ENCODE data around the gene ECM1.

The ECM1 gene

GRCh38 chr1:150559656-150560010 is 51.7 kb downstream of the ECM1 start:
- ChIA-PET POLR2A (interaction anchor here (11.7 kb wide), 1 partner anchor 18 kb away, joined by 260 read pairs; the partner anchor contains the start of gene MCL1), CTCF (interaction anchor here (0.6 to 4.0 kb wide), 19 partner anchors 7 to 446 kb away, joined by 3 to 19 read pairs (median 4); partner anchors contain the start of genes ADAMTSL4, ENSA and FALEC)
- TF ChIP-seq FOXK2 (IDR thresholded peaks at IDR 0.05): no peak
- no peak for TF ChIP-seq SUZ12 (IDR thresholded peaks at IDR 0.05)
- no peak for TF ChIP-seq FOXM1 (IDR thresholded peaks at IDR 0.05; ENCODE audit: borderline replicate concordance)
- TF ChIP-seq SP1 (IDR thresholded peaks at IDR 0.05): no peak
- no peak for TF ChIP-seq NFRKB (IDR thresholded peaks at IDR 0.05)
- TF ChIP-seq TARDBP (IDR thresholded peaks at IDR 0.05): no peak
- DNase-seq (ENCODE audit: extremely low spot score): no peak

- DNase-seq (ENCODE audit: extremely low spot score): peak; percentile 87
- TF ChIP-seq TARDBP (IDR thresholded peaks at IDR 0.05): no peak
- TF ChIP-seq LEF1 (IDR thresholded peaks at IDR 0.05; ENCODE audit: borderline replicate concordance): no peak
- TF ChIP-seq CTBP1 (IDR thresholded peaks at IDR 0.05; ENCODE audit: borderline replicate concordance): no peak
- no peak for TF ChIP-seq ELF4 (IDR thresholded peaks at IDR 0.05)
- TF ChIP-seq SUZ12 (IDR thresholded peaks at IDR 0.05): no peak
- no peak for TF ChIP-seq BHLHE40 (IDR thresholded peaks at IDR 0.05; ENCODE audit: borderline replicate concordance)
- no peak for TF ChIP-seq ZNF384 (IDR thresholded peaks at IDR 0.05)
- TF ChIP-seq PKNOX1 (IDR thresholded peaks at IDR 0.05): no peak
- no peak for TF ChIP-seq FOXK2 (IDR thresholded peaks at IDR 0.05)
- TF ChIP-seq FOXA1 (IDR thresholded peaks at IDR 0.05): no peak
- TF ChIP-seq L3MBTL2 (conservative IDR thresholded peaks at IDR 0.05): no peak; the same call in 1 of the 2 replicates
- no peak for TF ChIP-seq SP1 (IDR thresholded peaks at IDR 0.05)
- ChIA-PET CTCF (interaction anchor here (0.6 to 4.0 kb wide), 25 partner anchors 8 to 445 kb away, joined by 3 to 19 read pairs (median 4); partner anchors contain the start of genes ADAMTSL4, ENSA and FALEC), POLR2A (interaction anchor here (3.7 to 11.7 kb wide), 2 partner anchors 18 to 69 kb away, joined by 32 to 260 read pairs; partner anchors contain the start of genes ENSA and MCL1)
Observed at GRCh38 chr1:150560011-150560438, 52.1 kb downstream of the ECM1 start.

- TF ChIP-seq CTBP1 (IDR thresholded peaks at IDR 0.05; ENCODE audit: borderline replicate concordance) (no peak), FOXM1 (IDR thresholded peaks at IDR 0.05; ENCODE audit: borderline replicate concordance) (no peak), L3MBTL2 (conservative IDR thresholded peaks at IDR 0.05) (no peak), NFRKB (IDR thresholded peaks at IDR 0.05) (no peak), FOXK2 (IDR thresholded peaks at IDR 0.05) (no peak)
- CTCF ChIA-PET: interaction anchor here (0.6 to 4.0 kb wide), 35 partner anchors 8 to 1422 kb away, joined by 3 to 19 read pairs (median 4); partner anchors contain the start of genes ADAMTSL4, ENSA, FALEC and MCL1
- peak; percentile 90 for DNase-seq (ENCODE audit: extremely low spot score)
- POLR2A ChIA-PET: interaction anchor here (0.6 to 11.7 kb wide), 6 partner anchors 10 to 196 kb away, joined by 3 to 260 read pairs (median 8); partner anchors contain the start of genes ENSA, GOLPH3L, MCL1 and RPRD2
Observed at GRCh38 chr1:150560576-150561253, 52.8 kb downstream of the ECM1 start.

GRCh38 chr1:150561254-150561973 is 53.5 kb downstream of the ECM1 start:
- DNase-seq (ENCODE audit: extremely low spot score): peak; percentile 90
- no peak for TF ChIP-seq FOXM1 (IDR thresholded peaks at IDR 0.05; ENCODE audit: borderline replicate concordance)
- peak; percentile 76 for TF ChIP-seq CTBP1 (IDR thresholded peaks at IDR 0.05; ENCODE audit: borderline replicate concordance)
- no peak for TF ChIP-seq PKNOX1 (IDR thresholded peaks at IDR 0.05)
- TF ChIP-seq HDGF (IDR thresholded peaks at IDR 0.05; ENCODE audit: borderline replicate concordance): 0 out of 2 replicates have a peak, but pooled peaks have one; percentile 79
- POLR2A ChIA-PET: interaction anchor here (0.5 to 11.7 kb wide), 14 partner anchors 9 to 413 kb away, joined by 3 to 260 read pairs (median 3); partner anchors contain the start of genes ENSA, FALEC, GOLPH3L and MCL1
- CTCF ChIA-PET: interaction anchor here (0.6 to 4.0 kb wide), 30 partner anchors 9 to 779 kb away, joined by 3 to 19 read pairs (median 4); partner anchors contain the start of genes ADAMTSL4, FALEC, MCL1 and MINDY1

GRCh38 chr1:150561974-150562445 is 54.1 kb downstream of the ECM1 start:
- TF ChIP-seq PKNOX1 (IDR thresholded peaks at IDR 0.05) (no peak), TARDBP (IDR thresholded peaks at IDR 0.05) (no peak)
- peak; percentile 89 for DNase-seq (ENCODE audit: extremely low spot score)
- ChIA-PET CTCF (interaction anchor here (0.6 to 4.0 kb wide), 5 partner anchors 9 to 779 kb away, joined by 3 to 16 read pairs (median 3); partner anchors contain the start of gene FALEC), POLR2A (interaction anchor here (0.5 to 11.7 kb wide), 13 partner anchors 9 to 412 kb away, joined by 3 to 260 read pairs (median 3); partner anchors contain the start of genes ENSA, FALEC, GOLPH3L and MCL1)
